CD8-positive, alpha-beta memory T cell (primary cell): ENCODE results near the gene KNSTRN. TPM values are rescaled to one million over a fixed set of nuclear protein-coding genes. Genes with fewer than 3 reads are reported as not detected.
A peak's percentile ranks its signal among the peaks of the same experiment; 100 is the strongest.

Source experiments
- CTCF ChIA-PET: fragments of 350-600 bp; sonication (Branson Sonifier 250); formaldehyde crosslinking; loops from one replicate; lab custom pipeline; 2021; ENCODE audit warnings: antibody characterized with exemption; lab: Charles Lee
- POLR2A ChIA-PET: fragments of 350-600 bp; sonication (Branson Sonifier 250); formaldehyde crosslinking; loops from one replicate; lab custom pipeline; 2021; ENCODE audit warnings: antibody characterized with exemption; lab: Charles Lee
- DNase-seq, 5 donors: peaks; one replicate each; pipeline versions ENCODE4 v3.0.0 to v3.0.0-alpha.2; 2020 to 2022; ENCODE audit warnings: mixed read lengths in 1 of 5
- H3K27ac ChIP-seq: one replicate; pipeline ENCODE4 v1.7.0; 2013; ENCODE audit warnings: low read depth, mild to moderate bottlenecking, low read length, moderate library complexity
- H3K27me3 ChIP-seq: 2 replicates; pipeline ENCODE4 v1.7.0; 2013; ENCODE audit warnings: low read length, mild to moderate bottlenecking; ENCODE audit not compliant: insufficient read depth, poor library complexity, severe bottlenecking
- H3K36me3 ChIP-seq: 2 replicates; pipeline ENCODE4 v1.7.0; 2013; ENCODE audit warnings: mild to moderate bottlenecking, low read length, moderate library complexity; ENCODE audit not compliant: insufficient read depth
- H3K4me1 ChIP-seq: 2 replicates; pipeline ENCODE4 v1.7.0; 2013; ENCODE audit warnings: mild to moderate bottlenecking, low read length, moderate library complexity; ENCODE audit not compliant: insufficient read depth
- H3K4me3 ChIP-seq: 2 replicates; pipeline ENCODE4 v1.7.0; 2013; ENCODE audit warnings: mild to moderate bottlenecking, low read length
- H3K9me3 ChIP-seq: 2 replicates; pipeline ENCODE4 v1.7.0; 2013; ENCODE audit warnings: mild to moderate bottlenecking, low read length
- H3K27ac Mint-ChIP-seq, 8 donors: one replicate each; pipeline ENCODE4 v1.8.0; 2020 to 2021; ENCODE audit warnings: mixed read lengths in 8 of 8, mild to moderate bottlenecking in 6 of 8, inconsistent platforms in 3 of 8, moderate library complexity in 3 of 8
- H3K27me3 Mint-ChIP-seq, 2 donors: one replicate each; pipeline ENCODE4 v1.8.0; 2020 to 2021; ENCODE audit warnings: mixed read lengths in 2 of 2, mild to moderate bottlenecking in 1 of 2, moderate library complexity in 1 of 2
- H3K36me3 Mint-ChIP-seq, 3 donors: one replicate each; pipeline ENCODE4 v1.8.0; 2020 to 2021; ENCODE audit warnings: mixed read lengths in 3 of 3, inconsistent platforms in 1 of 3, mild to moderate bottlenecking in 1 of 3
- H3K4me1 Mint-ChIP-seq, 3 donors: one replicate each; pipeline ENCODE4 v1.8.0; 2020 to 2021; ENCODE audit warnings: mixed read lengths in 3 of 3, inconsistent platforms in 1 of 3, mild to moderate bottlenecking in 1 of 3
- H3K4me3 Mint-ChIP-seq, 7 donors: one replicate each; pipeline ENCODE4 v1.8.0; 2020 to 2021; ENCODE audit warnings: mixed read lengths in 7 of 7, mild to moderate bottlenecking in 6 of 7, moderate library complexity in 4 of 7, inconsistent platforms in 2 of 7
- H3K9me3 Mint-ChIP-seq, 5 donors: one replicate each; pipeline ENCODE4 v1.8.0; 2020 to 2022; ENCODE audit warnings: mixed read lengths in 5 of 5, mild to moderate bottlenecking in 3 of 5, moderate library complexity in 2 of 5, inconsistent platforms in 1 of 5
- polyA plus RNA-seq: library from polyadenylated mRNA; unstranded; fragments of 300-500 nt; fragmentation: Illumina TruSeq; gene quantifications from one replicate; pipeline ENCODE4 v1.2.3, GENCODE V29; 2021
- total RNA-seq, 2 experiments: library from RNA; stranded (reverse); gene quantifications; one replicate each; pipeline ENCODE4 v1.2.3, GENCODE V29; 2021

The KNSTRN gene
- total and polyA plus RNA-seq, 3 experiments from 2014 or later = 3.6 to 49.9 (median 42.8) TPM

- no peak for DNase-seq
- Histone ChIP-seq H3K9me3 (no peaks in the 10 kb centered on the region), H3K27me3 (no peaks in the 10 kb centered on the region), H3K36me3 (no peaks in the 10 kb centered on the region), H3K4me1 (peaks cover 23% of the 10 kb centered on the region), H3K27ac (no peak overlapping the region), H3K4me3 (no peak overlapping the region)
- Mint-ChIP-seq H3K27ac (no peak overlapping the region), H3K9me3 (peaks cover 0 to 1% (median 0%) of the 10 kb centered on the region in 5 donors), H3K27me3 (peaks cover 2 to 4% of the 10 kb centered on the region in 2 donors), H3K4me3 (no peak overlapping the region), H3K36me3 (no peaks in the 10 kb centered on the region), H3K4me1 (peaks cover 4 to 12% (median 7%) of the 10 kb centered on the region in 3 donors)
- POLR2A ChIA-PET = interaction anchor here (1.2 to 1.5 kb wide), 3 partner anchors 15 to 29 kb away, joined by 3 to 8 read pairs (median 5); partner anchors contain the start of gene PLCB2
- CTCF ChIA-PET = interaction anchor here (0.7 to 12.4 kb wide), 29 partner anchors 9 to 241 kb away, joined by 3 to 268 read pairs (median 6); partner anchors contain the start of genes ANKRD63, BAHD1, DISP2 and INAFM2
Measured at GRCh38 chr15:40337597-40337996, 44.9 kb upstream of the KNSTRN start.

GRCh38 chr15:40338041-40338657 lies 44.4 kb upstream of the KNSTRN start:
- H3K4me3 ChIP-seq = no peak overlapping the region
- peak overlapping the region in 2 of 8 donors; percentile 38 to 54 for H3K27ac Mint-ChIP-seq

GRCh38 chr15:40338921-40339620 lies 43.5 kb upstream of the KNSTRN start:
- Mint-ChIP-seq H3K27me3 (peaks cover 2 to 4% of the 10 kb centered on the region in 2 donors), H3K9me3 (no peaks in the 10 kb centered on the region), H3K36me3 (no peaks in the 10 kb centered on the region), H3K4me3 (no peak overlapping the region), H3K27ac (no peak overlapping the region), H3K4me1 (peaks cover 4 to 9% (median 5%) of the 10 kb centered on the region in 3 donors)
- Histone ChIP-seq H3K27me3 (no peaks in the 10 kb centered on the region), H3K27ac (no peak overlapping the region), H3K36me3 (no peaks in the 10 kb centered on the region), H3K9me3 (no peaks in the 10 kb centered on the region), H3K4me3 (no peak overlapping the region), H3K4me1 (peaks cover 17% of the 10 kb centered on the region)
- no peak for DNase-seq
- CTCF ChIA-PET = interaction anchor here (0.6 to 12.4 kb wide), 21 partner anchors 8 to 166 kb away, joined by 3 to 268 read pairs (median 9); partner anchors contain the start of genes ANKRD63, DISP2, INAFM2 and IVD
- POLR2A ChIA-PET = interaction anchor here (1.5 kb wide), 1 partner anchor 18 kb away, joined by 8 read pairs; no protein-coding TSS in a partner anchor

More at GRCh38 chr15:40338041-40338657, 44.4 kb upstream of the KNSTRN start:
- H3K9me3 ChIP-seq = no peaks in the 10 kb centered on the region
- peak; percentile 59 to 83 (median 62) for DNase-seq
- H3K4me1 ChIP-seq = peaks cover 23% of the 10 kb centered on the region
- H3K4me3 Mint-ChIP-seq = no peak overlapping the region
- H3K4me1 Mint-ChIP-seq = peaks cover 4 to 12% (median 7%) of the 10 kb centered on the region in 3 donors
- ChIA-PET POLR2A (interaction anchor here (1.5 kb wide), 2 partner anchors 17 to 30 kb away, joined by 5 to 8 read pairs; partner anchors contain the start of gene PLCB2), CTCF (interaction anchor here (0.6 to 12.4 kb wide), 29 partner anchors 9 to 242 kb away, joined by 3 to 268 read pairs (median 6); partner anchors contain the start of genes ANKRD63, BAHD1, DISP2 and INAFM2)
- no peaks in the 10 kb centered on the region for H3K27me3 ChIP-seq
- no peaks in the 10 kb centered on the region for H3K36me3 Mint-ChIP-seq
- H3K36me3 ChIP-seq = no peaks in the 10 kb centered on the region
- no peaks in the 10 kb centered on the region for H3K9me3 Mint-ChIP-seq
- peaks cover 2 to 4% of the 10 kb centered on the region in 2 donors for H3K27me3 Mint-ChIP-seq
- H3K27ac ChIP-seq = no peak overlapping the region

- Mint-ChIP-seq H3K9me3 (no peaks in the 10 kb centered on the region), H3K27me3 (peaks cover 2 to 4% of the 10 kb centered on the region in 2 donors), H3K36me3 (no peaks in the 10 kb centered on the region), H3K4me1 (peaks cover 4 to 7% (median 4%) of the 10 kb centered on the region in 3 donors), H3K4me3 (no peak overlapping the region), H3K27ac (no peak overlapping the region)
- CTCF ChIA-PET = interaction anchor here (0.6 to 12.4 kb wide), 12 partner anchors 11 to 112 kb away, joined by 3 to 268 read pairs (median 12); partner anchors contain the start of genes ANKRD63, BAHD1, INAFM2 and IVD
- no peaks in the 10 kb centered on the region for H3K36me3 ChIP-seq
- no peak overlapping the region for H3K27ac ChIP-seq
- POLR2A ChIA-PET = no interaction called here
- H3K9me3 ChIP-seq = no peaks in the 10 kb centered on the region
- DNase-seq = no peak
- no peak overlapping the region for H3K4me3 ChIP-seq
- no peaks in the 10 kb centered on the region for H3K27me3 ChIP-seq
- H3K4me1 ChIP-seq = peaks cover 16% of the 10 kb centered on the region
Measured at GRCh38 chr15:40339621-40339945, 42.9 kb upstream of the KNSTRN start.

- POLR2A ChIA-PET = no interaction called here
- H3K27me3 Mint-ChIP-seq = peaks cover 2 to 4% of the 10 kb centered on the region in 2 donors
- H3K4me3 Mint-ChIP-seq = no peak overlapping the region
- peaks cover 16% of the 10 kb centered on the region for H3K4me1 ChIP-seq
- CTCF ChIA-PET = interaction anchor here (0.6 to 12.4 kb wide), 11 partner anchors 11 to 113 kb away, joined by 3 to 268 read pairs (median 11); partner anchors contain the start of genes BAHD1, INAFM2 and PLCB2
- no peaks in the 10 kb centered on the region for H3K36me3 Mint-ChIP-seq
- no peaks in the 10 kb centered on the region for H3K9me3 ChIP-seq
- H3K4me1 Mint-ChIP-seq = peaks cover 4 to 7% (median 4%) of the 10 kb centered on the region in 3 donors
- H3K4me3 ChIP-seq = no peak overlapping the region
- no peak overlapping the region for H3K27ac Mint-ChIP-seq
- no peaks in the 10 kb centered on the region for H3K27me3 ChIP-seq
- H3K9me3 Mint-ChIP-seq = no peaks in the 10 kb centered on the region
- H3K36me3 ChIP-seq = no peaks in the 10 kb centered on the region
- no peak for DNase-seq
- no peak overlapping the region for H3K27ac ChIP-seq
Measured at GRCh38 chr15:40340038-40340739, 42.3 kb upstream of the KNSTRN start.

GRCh38 chr15:40340740-40341400 lies 41.7 kb upstream of the KNSTRN start, which contains the start of gene CCDC9B:
CCDC9B (minus strand) TSS chr15:40340939; CDS start chr15:40340819, 120 bp downstream.
- no peak within 1 kb of the TSS for H3K4me3 Mint-ChIP-seq
- POLR2A ChIA-PET = no interaction called here

More at GRCh38 chr15:40340740-40341400, 41.7 kb upstream of the KNSTRN start, which contains the start of gene CCDC9B:
- no peaks in the 10 kb centered on the region for H3K36me3 ChIP-seq
- peaks cover 16% of the 10 kb centered on the region for H3K4me1 ChIP-seq
- peak within 1 kb of the TSS in 1 of 8 donors; percentile 32 for H3K27ac Mint-ChIP-seq
- DNase-seq = no peak
- CTCF ChIA-PET = interaction anchor here (0.9 to 12.4 kb wide), 10 partner anchors 12 to 100 kb away, joined by 3 to 268 read pairs (median 26); partner anchors contain the start of genes BAHD1, INAFM2 and PLCB2
- no peaks in the 10 kb centered on the region for H3K27me3 ChIP-seq
- no peak within 1 kb of the TSS for H3K4me3 ChIP-seq
- H3K27me3 Mint-ChIP-seq = peaks cover 2 to 4% of the 10 kb centered on the region in 2 donors
- H3K9me3 ChIP-seq = no peaks in the 10 kb centered on the region
- H3K9me3 Mint-ChIP-seq = no peaks in the 10 kb centered on the region
- no peak within 1 kb of the TSS for H3K27ac ChIP-seq
- H3K36me3 Mint-ChIP-seq = no peaks in the 10 kb centered on the region
- H3K4me1 Mint-ChIP-seq = peaks cover 4 to 7% (median 4%) of the 10 kb centered on the region in 3 donors
